DMS53 treated with DMSO at 0.1 percent for 48 hours (cell line): ENCODE data around the gene LAMB4.

Experiments used
- DNase-seq: peaks from one replicate; lab custom pipeline; 2025; ENCODE audit not compliant: unreplicated experiment; lab: John Stamatoyannopoulos, UW

LAMB4 gene

GRCh38 chr7:108112683-108113082 is 17.5 kb downstream of the LAMB4 start:
- DNase-seq, result no peak

DNA sequence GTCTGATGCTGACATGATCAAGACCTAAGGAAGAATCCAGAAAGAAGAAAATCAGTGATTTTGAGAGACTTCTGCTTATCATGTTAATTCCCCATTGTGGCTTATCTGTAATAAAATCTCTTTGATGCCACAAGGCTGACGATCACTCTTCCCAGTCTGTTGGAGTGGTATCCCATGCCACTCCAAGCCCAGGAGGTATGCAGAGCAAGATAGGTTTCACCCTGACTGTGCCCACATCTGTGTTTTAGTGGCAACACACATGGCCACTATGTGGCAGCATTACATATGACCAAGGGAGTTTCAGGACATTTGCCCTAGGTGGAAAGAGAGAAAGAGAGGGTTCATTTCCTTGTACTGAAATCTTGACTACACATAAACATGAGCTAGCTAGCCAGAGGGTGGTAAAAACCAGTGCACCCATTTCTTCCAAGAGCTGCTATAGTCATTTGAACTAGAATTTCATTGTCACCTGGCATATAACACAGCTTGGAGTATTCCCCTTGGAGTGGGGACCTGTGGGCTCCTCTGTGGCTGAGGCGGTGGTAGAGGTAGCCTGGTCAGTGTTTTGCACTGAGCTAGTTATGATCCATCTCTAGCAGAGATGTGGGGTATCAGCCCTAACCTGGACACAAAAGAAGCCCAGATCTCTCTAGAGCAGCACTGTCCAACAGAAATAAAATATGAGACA is 20.8 kb downstream of the LAMB4 start:
- DNase-seq, result peak; percentile 70

- no peak for DNase-seq
Observed at GRCh38 chr7:108108131-108108530, 22.0 kb downstream of the LAMB4 start.

- no peak for DNase-seq
Observed at GRCh38 chr7:108104324-108104723, 25.8 kb downstream of the LAMB4 start.

GRCh38 chr7:108103558-108104298 is 26.4 kb downstream of the LAMB4 start:
- DNase-seq, result no peak

GRCh38 chr7:108102671-108103312 is 27.4 kb downstream of the LAMB4 start:
- no peak for DNase-seq

DNA sequence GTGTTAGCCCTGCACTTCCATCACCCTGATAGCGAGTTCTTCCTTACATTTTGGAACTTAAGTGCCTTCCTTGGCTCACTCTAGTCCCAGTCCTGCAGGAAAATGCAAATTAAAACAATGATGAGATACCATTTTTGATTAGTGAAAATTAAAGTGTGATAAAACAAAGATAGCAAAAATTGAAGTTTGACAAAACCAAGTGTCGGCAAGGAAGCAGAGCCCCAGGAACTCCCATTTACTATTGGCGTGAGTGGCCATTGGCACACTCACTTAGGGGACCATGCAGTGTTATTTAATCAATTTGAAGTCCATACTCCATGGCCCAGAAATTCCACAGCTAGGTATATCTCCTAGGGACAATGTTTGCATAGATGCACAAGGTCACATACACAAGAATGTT is 28.4 kb downstream of the LAMB4 start:
- DNase-seq, result no peak

GRCh38 chr7:108099713-108100112 is 30.4 kb downstream of the LAMB4 start:
- no peak for DNase-seq

- DNase-seq, result no peak
Observed at GRCh38 chr7:108097703-108098102, 32.5 kb downstream of the LAMB4 start.

DNA sequence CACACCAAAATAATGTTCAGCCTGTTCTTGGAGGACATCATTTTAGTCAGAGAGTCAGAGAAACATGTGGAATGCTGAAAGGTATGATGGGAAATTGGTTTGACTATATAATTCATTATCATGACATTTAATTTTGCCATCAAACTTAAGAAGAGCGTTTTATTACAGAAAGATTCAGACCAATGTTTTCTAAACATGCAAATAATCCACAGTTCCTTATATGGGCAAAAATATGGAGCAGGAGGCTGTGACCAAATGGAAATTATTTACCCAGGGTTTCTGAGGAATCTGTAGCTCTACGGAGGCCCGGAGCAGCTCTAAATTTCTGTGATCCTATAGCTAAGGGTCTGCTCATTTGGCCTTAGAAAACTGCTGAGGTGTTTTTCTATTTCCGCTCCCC is 33.2 kb downstream of the LAMB4 start:
- DNase-seq, result no peak

- peak; percentile 97 for DNase-seq
Observed at GRCh38 chr7:108094933-108095710, 35.0 kb downstream of the LAMB4 start.

DNA sequence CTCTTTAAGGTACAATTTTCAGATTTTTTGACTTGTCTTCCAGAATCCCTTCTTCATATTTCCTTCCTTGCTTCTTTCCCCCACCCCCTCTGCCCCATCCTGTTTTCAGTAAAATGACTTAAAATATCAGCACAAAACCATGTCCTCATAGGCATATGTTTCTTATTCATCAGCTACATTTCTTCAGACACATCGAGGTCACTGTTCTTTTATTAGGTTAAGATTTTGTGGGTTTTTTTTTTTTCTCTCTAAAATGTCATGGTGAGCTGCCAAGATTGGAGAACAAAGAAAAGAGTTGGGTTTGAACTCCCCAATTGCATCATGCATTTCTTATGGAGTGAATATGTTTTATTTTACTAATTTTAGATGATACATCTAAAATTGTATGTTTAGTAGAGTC is 35.8 kb downstream of the LAMB4 start:
- DNase-seq, result no peak

DNA sequence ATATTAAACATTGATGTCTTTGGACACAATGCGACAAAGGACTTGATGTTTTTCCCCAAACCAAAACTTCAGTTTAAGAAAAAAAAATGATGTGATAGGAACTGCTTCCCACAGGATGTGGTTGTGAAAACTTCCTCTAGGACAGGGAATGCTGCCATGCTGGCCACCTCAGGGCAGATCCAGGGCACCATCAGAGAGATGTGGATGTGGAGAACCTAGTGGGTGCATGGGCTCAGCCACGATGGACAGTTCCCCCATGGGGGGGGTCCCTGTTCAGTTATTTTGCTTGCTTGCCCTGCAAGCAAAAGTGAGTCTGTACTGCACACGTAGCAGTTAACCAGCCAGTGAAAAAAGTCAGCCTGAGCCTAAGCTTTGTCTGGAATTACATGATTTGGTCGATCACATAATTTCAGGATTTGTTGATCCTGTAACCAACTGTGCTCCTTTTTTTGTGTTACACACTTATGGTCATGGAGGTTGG is 36.3 kb downstream of the LAMB4 start:
- no peak for DNase-seq

DNA sequence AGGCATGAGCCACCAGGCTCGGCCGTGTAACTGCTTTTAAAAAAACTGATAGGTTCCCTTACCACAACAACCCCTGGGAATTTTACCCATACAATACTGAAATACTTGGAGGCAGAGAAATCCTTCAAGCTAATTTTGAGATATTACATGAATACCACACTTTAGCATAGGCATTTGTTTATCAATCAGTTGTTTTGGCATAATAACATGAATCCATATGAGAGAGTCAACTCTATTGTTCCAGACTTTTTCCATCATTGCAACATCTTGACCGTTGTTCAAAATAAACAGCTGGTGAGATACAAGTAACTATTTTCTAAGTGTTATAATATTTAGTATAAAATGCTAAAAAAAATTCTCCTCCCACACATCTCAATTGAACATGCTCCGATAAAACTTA is 36.8 kb downstream of the LAMB4 start:
- DNase-seq, result no peak

DNA sequence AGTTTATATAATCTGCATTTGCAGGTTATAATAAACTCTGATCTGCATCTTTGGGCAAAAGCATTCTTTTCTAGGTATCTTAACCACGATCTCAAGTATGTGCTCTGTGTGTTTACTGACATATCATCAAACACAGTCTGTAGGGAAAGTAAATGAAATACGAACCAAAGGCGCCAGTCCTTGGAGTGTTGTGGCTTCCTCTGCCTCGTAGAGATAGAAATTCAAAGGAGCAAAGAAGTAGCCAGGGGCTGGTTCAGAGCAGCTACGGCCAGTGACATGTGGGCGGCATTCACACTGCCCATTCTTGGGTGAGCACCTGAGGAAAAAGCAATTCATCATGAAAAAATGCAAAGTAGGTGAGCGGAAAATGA is 38.7 kb downstream of the LAMB4 start:
- DNase-seq, result peak; percentile 50

DNA sequence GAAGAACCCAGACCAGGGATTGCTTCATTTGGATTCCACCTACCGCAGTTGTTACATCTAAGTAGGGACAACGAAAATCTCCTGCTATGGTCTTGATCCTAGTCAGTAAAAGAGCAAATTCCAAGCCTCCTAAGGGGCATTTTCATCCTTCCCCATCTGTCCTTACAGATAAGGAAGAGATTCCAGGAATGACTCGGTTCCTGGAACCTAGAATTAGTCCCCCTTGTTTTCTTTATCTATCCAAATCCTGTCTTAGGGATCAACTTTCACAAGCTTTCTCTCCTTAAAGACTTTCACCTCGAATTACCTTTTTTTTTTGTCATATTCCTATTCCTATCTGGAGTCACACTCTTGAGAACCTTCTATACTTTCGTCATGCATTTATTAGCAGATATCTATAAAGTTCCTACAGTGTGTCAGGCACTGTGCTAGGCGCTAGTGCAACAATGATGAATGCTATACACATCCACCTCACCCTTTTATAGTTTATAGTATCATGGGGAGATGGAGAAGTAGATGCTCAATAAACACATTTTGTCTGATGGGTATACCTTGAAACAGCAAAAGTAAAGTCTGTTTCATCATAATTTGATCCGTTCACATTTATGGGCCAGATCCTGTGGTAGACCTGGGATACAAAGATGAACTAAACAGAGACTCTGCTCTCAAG is 39.2 kb downstream of the LAMB4 start:
- DNase-seq, result no peak

- no peak for DNase-seq
Observed at GRCh38 chr7:108089381-108089780, 40.8 kb downstream of the LAMB4 start.

GRCh38 chr7:108088729-108089128 is 41.4 kb downstream of the LAMB4 start:
- no peak for DNase-seq

GRCh38 chr7:108087778-108088177 is 42.4 kb downstream of the LAMB4 start:
- no peak for DNase-seq

- no peak for DNase-seq
Observed at GRCh38 chr7:108086962-108087361, 43.2 kb downstream of the LAMB4 start.

DNA sequence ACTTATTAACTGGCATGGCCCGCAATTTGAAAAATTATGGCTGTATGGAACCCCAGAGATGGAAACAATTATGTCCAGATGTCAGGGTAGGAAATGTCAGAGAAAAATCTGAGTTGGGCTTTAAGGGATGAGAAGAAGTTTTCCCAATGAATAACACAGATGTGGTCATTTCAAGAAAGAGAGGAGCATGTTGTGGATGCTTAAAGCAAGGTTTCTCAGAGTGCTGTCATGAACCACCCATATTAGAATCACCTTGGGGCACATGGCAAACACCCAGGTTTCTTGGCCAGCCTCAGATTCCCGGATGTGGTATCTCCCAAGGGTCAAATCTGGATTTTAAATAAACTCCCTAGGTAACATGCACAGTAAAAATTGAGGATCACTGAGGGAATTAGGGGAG is 43.6 kb downstream of the LAMB4 start:
- no peak for DNase-seq
